ENCODE results near the gene ADGRV1.
"Not testable (repeated sequence)": the region's sequence is repeated elsewhere in the genome, so short reads cannot be mapped to it uniquely, and the experiment has no call there.

The ADGRV1 gene

DNA sequence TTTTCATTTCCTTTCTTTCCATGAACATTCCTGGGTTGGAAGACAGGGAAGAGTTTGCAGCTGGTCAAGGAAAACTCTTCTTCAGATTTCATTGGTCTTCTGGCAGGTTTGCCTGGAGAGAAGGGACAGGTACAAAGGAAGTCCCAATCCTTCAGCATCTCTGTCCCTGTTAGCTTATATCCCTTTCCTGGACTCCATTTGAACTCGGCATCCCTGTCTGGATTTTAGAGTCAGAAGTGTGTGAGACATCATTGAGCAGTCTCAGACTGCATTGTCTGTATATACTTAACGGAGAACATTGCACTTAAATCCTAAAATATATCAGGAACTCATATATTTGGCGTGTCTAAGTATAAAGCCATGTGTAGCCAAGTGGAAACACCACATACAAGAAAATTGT lies 54.9 kb downstream of the ADGRV1 start:
- Mint-ChIP-seq H3K27me3 (peaks cover 5% of the 10 kb centered on the region), H3K4me1 (no peaks in the 10 kb centered on the region), H3K9me3 (no peaks in the 10 kb centered on the region), H3K4me3 (no peak overlapping the region), H3K27ac (no peak overlapping the region), H3K36me3 (no peaks in the 10 kb centered on the region)

DNA sequence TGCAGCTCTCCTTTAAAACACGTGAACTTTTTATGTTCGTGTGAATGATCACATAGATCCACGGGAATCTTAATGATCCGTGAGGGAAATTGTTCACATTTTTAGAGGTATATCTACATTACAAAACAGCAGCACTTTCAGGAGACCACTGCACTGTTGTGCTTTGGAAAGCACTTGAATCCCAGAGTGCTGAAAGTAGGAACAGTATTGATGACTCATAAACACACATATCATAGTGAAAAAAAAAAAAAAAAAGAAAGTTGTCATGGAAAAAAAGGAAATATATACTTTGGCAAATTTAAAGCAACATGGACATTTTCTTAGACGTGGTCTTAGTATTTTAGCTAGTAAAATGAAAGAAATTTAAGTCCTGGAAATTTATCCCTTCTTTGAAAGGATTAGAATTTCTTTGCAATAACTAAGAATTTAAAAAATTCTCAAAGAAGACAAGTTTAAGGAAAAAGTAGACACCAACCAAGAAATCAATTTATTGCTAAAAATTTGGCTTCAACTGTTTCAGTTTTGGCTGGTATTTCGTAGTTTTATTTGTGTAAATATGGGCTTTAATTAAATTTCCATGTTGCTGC lies 55.4 kb downstream of the ADGRV1 start:
- Mint-ChIP-seq H3K9me3 (no peaks in the 10 kb centered on the region), H3K4me3 (no peak overlapping the region), H3K27me3 (peaks cover 5% of the 10 kb centered on the region), H3K27ac (no peak overlapping the region), H3K36me3 (no peaks in the 10 kb centered on the region), H3K4me1 (no peaks in the 10 kb centered on the region)

DNA sequence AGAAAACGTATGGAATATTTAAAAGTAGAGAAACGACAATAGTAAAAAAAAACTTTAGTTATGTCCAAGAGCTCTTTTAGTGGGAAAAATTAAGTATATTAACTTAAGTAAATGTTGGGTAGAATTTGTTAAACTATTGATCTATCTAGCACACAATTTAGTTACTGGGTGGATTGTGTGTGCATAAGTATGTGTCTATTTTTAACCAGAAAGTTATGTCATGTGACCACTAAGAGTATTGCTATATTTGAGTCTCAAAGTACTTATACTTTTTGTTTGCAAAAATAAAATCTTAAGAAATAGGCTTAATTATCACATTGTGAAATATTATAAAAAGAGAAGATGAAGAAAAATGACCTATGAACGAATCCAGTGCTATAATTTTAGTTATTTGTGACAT lies 56.8 kb downstream of the ADGRV1 start:
- H3K9me3 Mint-ChIP-seq = no peaks in the 10 kb centered on the region
- H3K4me1 Mint-ChIP-seq = no peaks in the 10 kb centered on the region
- H3K36me3 Mint-ChIP-seq = no peaks in the 10 kb centered on the region
- no peak overlapping the region for H3K27ac Mint-ChIP-seq
- H3K27me3 Mint-ChIP-seq = peaks cover 7% of the 10 kb centered on the region
- no peak overlapping the region for H3K4me3 Mint-ChIP-seq

DNA sequence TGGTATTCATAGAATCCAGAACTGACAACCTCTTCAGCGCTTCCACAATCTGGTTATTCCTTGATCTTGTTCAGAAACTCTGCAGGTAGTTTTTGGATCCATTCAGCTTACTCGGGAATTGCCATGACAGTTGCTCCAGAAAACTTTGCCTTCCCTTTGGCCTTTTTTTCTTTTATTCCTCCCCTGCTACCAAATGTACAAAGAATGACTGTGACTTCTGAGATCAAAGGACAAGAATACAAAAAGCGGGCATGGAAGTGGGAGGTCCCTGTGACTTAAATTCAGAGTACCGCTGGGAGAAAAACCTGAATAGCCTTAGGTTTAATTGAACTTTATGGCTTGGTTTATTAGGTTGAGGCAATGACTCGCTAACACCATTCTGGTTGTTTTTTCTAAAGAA lies 59.5 kb downstream of the ADGRV1 start:
- Mint-ChIP-seq H3K9me3 (no peaks in the 10 kb centered on the region), H3K27ac (no peak overlapping the region), H3K4me3 (no peak overlapping the region), H3K27me3 (peaks cover 3% of the 10 kb centered on the region), H3K4me1 (no peaks in the 10 kb centered on the region), H3K36me3 (no peaks in the 10 kb centered on the region)

DNA sequence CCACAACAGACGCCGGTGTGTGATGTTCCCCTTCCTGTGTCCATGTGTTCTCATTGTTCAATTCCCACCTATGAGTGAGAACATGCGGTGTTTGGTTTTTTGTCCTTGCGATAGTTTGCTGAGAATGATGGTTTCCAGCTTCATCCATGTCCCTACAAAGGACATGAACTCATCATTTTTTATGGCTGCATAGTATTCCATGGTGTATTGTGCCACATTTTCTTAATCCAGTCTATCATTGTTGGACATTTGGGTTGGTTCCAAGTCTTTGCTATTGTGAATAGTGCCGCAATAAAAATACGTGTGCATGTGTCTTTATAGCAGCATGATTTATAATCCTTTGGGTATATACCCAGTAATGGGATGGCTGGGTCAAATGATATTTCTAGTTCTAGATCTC lies 61.2 kb downstream of the ADGRV1 start:
- not testable (repeated sequence) for H3K27me3 Mint-ChIP-seq, H3K36me3 Mint-ChIP-seq, H3K4me1 Mint-ChIP-seq, H3K27ac Mint-ChIP-seq, H3K9me3 Mint-ChIP-seq, H3K4me3 Mint-ChIP-seq

DNA sequence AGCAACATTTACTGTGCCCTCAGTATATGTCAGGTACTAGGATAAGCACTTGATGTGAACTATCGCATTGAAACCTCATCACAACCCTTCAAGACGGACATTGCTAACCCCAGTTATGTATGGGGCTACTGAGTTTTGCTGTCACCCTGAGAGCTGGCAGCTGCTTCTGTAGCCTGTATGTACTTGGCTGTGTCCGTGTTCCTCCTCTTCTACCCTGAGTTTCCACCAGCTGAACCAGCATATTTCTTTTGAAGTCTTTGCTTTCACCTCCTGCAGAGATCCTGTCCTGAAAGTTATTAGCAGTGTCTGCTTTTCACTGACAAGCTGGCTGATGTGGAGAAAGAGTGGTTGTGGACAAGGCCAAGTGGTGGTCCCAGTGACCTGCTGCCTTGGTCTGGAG lies 63.3 kb downstream of the ADGRV1 start:
- no peaks in the 10 kb centered on the region for H3K36me3 Mint-ChIP-seq
- no peaks in the 10 kb centered on the region for H3K4me1 Mint-ChIP-seq
- H3K27ac Mint-ChIP-seq = no peak overlapping the region
- peaks cover 3% of the 10 kb centered on the region for H3K27me3 Mint-ChIP-seq
- H3K9me3 Mint-ChIP-seq = no peaks in the 10 kb centered on the region
- no peak overlapping the region for H3K4me3 Mint-ChIP-seq

DNA sequence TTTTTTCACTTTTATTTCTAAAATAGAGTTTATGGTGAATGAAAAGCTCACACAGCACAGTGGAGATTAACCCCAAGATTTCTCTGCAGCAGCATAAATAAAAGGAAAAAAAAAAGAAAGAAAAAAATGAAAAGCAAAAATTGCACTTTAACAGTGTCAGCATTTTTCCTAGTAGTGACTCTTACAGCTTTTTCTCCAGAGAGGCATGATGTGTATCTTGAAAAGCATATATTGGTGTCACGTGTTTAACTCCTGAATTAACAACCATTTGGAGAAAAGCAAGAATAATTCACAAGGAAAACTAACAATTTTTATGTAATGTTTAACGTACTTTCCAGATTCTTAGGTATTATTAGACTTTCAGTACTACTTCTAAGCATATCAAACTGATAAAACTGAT lies 67.9 kb downstream of the ADGRV1 start:
- Mint-ChIP-seq H3K36me3 (no peaks in the 10 kb centered on the region), H3K4me3 (no peak overlapping the region), H3K4me1 (no peaks in the 10 kb centered on the region), H3K27me3 (peaks cover 2% of the 10 kb centered on the region), H3K27ac (no peak overlapping the region), H3K9me3 (no peaks in the 10 kb centered on the region)

DNA sequence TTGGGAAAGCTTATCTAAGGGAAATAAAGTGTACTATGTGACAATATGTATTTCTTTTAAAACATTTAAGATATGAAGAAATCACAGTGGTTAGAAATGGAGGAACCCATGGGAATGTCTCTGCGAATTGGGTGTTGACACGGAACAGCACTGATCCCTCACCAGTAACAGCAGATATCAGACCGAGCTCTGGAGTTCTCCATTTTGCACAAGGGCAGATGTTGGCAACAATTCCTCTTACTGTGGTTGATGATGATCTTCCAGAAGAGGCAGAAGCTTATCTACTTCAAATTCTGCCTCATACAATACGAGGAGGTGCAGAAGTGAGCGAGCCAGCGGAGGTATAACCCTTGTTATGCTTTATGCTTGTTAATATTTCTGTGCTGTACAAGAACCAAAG lies 69.9 kb downstream of the ADGRV1 start:
- H3K36me3 Mint-ChIP-seq = no peaks in the 10 kb centered on the region
- no peaks in the 10 kb centered on the region for H3K9me3 Mint-ChIP-seq
- H3K27ac Mint-ChIP-seq = no peak overlapping the region
- no peaks in the 10 kb centered on the region for H3K4me1 Mint-ChIP-seq
- H3K4me3 Mint-ChIP-seq = no peak overlapping the region
- peaks cover 2% of the 10 kb centered on the region for H3K27me3 Mint-ChIP-seq

DNA sequence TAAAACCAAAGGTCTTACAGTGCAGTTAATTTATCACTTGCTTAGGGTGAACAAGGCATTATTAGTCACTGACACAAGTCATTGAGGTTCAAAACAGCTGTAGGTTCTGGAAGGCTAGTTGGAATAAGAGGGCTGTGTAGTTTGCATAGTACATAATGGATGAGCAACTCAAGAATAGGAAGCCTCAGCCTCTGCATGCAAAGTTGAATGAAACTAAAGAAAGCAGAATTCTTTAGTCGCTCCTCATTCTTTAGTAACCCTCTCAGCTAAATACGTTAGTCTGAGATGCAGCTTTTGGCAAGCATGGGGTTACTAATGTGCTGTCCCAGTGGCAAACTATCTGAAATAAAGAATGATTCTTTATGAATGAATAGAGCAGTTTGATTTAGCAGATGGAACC lies 74.2 kb downstream of the ADGRV1 start:
- H3K27me3 Mint-ChIP-seq = peaks cover 5% of the 10 kb centered on the region
- H3K9me3 Mint-ChIP-seq = no peaks in the 10 kb centered on the region
- no peaks in the 10 kb centered on the region for H3K4me1 Mint-ChIP-seq

DNA sequence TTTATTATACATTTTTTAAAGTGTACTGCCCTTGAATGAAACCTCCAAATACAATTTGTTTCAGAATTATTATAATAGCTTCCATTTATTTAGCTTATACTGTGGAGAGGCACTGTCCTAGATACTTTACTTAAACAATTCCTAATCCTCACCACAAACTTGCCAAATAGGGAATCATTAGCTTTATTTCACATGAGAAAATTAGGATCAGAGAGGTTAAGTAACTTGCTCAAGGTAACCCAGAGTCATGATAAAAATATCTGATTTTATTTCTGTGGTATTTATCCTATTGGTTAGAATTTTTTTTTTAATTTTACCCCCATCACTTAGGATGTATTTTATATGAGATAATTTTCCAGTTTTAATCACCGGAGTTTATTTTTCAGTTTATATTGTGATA lies 78.4 kb downstream of the ADGRV1 start:
- Mint-ChIP-seq H3K27ac (no peak overlapping the region), H3K4me1 (no peaks in the 10 kb centered on the region), H3K4me3 (no peak overlapping the region), H3K36me3 (no peaks in the 10 kb centered on the region), H3K27me3 (peaks cover 5% of the 10 kb centered on the region), H3K9me3 (no peaks in the 10 kb centered on the region)

More for the DNA sequence above, 74.2 kb downstream of the ADGRV1 start:
- Mint-ChIP-seq H3K27ac (no peak overlapping the region), H3K4me3 (no peak overlapping the region), H3K36me3 (no peaks in the 10 kb centered on the region)

DNA sequence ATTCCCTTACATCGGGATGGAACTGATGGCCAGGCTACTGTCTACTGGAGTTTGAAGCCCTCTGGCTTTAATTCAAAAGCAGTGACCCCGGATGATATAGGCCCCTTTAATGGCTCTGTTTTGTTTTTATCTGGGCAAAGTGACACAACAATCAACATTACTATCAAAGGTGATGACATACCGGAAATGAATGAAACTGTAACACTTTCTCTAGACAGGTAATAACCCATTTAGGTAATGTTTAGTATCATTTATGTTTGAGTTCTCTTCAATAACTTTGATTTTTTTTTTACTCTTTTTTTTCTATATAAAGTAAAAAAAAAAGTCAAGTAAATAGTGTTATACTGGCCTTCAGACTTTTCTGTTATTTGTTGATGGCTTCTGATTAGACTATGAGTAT lies 79.1 kb downstream of the ADGRV1 start:
- Mint-ChIP-seq H3K27me3 (peaks cover 5% of the 10 kb centered on the region), H3K27ac (no peak overlapping the region), H3K9me3 (no peaks in the 10 kb centered on the region)

DNA sequence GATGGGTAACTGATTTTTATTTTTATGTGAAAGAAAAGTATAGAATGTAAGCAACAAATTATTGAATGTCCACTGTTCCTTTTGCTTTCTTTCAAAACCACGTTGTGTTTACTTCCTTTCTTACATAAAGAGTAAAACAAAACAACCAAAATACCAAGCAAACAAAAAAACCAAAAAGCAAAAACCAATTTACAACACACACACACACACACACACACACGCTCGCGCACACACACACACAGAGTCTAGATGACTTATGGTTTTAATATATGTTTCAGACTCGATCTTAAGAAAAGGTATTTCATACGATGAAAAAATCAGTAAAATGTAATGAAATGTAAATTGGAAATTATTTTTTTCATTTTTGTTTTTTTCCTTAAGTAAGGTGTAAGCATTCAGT lies 80.3 kb downstream of the ADGRV1 start:
- H3K36me3 Mint-ChIP-seq = no peaks in the 10 kb centered on the region
- H3K9me3 Mint-ChIP-seq = no peaks in the 10 kb centered on the region
- H3K27me3 Mint-ChIP-seq = peaks cover 5% of the 10 kb centered on the region
- H3K4me3 Mint-ChIP-seq = no peak overlapping the region
- H3K27ac Mint-ChIP-seq = no peak overlapping the region
- H3K4me1 Mint-ChIP-seq = no peaks in the 10 kb centered on the region

More for the DNA sequence above, 79.1 kb downstream of the ADGRV1 start:
- no peak overlapping the region for H3K4me3 Mint-ChIP-seq
- no peaks in the 10 kb centered on the region for H3K4me1 Mint-ChIP-seq
- no peaks in the 10 kb centered on the region for H3K36me3 Mint-ChIP-seq

DNA sequence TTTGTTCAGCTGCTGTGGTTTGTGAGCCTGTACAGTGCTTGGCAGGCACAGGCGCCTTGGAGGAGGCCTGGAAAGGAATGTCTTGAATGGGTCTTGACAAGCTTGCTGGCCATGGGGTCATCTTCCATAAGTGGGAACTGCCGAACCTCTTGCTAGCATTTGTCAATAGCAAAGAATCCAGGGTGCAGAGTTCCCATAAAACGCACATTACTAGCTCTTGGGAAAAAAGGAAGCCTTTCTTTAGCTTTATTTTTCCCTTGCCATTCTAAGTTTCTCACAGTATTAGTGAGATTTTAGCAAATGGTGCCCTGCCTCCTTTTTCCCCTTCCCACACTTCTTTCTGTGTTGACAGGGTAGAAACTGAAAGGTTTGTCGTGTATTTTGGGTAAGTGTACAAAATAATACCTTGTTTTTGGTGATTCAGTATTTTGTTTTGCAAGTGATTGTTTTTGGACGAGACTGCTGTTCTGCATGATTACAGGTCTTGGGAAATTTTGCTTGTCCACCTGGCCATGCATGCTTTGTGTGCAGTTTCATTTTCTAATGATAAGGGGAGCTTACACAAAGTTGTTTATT lies 82.0 kb downstream of the ADGRV1 start:
- Mint-ChIP-seq H3K27ac (no peak overlapping the region), H3K27me3 (peaks cover 2% of the 10 kb centered on the region)

DNA sequence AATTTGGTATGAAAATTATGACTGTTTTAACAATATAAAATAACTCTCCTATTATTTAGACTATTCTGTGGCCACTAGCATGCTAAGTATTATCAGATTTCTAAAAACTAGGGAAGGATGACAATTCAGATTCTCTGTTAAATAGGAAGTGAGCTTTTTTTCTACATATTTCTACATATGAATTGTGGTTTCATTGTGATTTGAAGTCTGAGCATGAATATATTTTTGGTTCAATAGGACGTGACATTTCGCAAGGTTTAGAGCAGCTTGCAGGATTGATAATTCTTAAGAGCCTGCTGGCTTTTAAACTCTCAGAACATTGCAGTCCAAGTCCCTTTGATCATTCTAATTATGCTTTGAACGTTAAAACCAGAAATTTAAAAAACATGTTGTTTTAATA lies 82.9 kb downstream of the ADGRV1 start:
- no peaks in the 10 kb centered on the region for H3K4me1 Mint-ChIP-seq
- no peaks in the 10 kb centered on the region for H3K36me3 Mint-ChIP-seq
- H3K4me3 Mint-ChIP-seq = no peak overlapping the region
- H3K27me3 Mint-ChIP-seq = no peaks in the 10 kb centered on the region
- H3K9me3 Mint-ChIP-seq = no peaks in the 10 kb centered on the region
- H3K27ac Mint-ChIP-seq = no peak overlapping the region

More for the DNA sequence above, 82.0 kb downstream of the ADGRV1 start:
- H3K4me3 Mint-ChIP-seq = no peak overlapping the region
- no peaks in the 10 kb centered on the region for H3K9me3 Mint-ChIP-seq
- H3K36me3 Mint-ChIP-seq = no peaks in the 10 kb centered on the region
- H3K4me1 Mint-ChIP-seq = no peaks in the 10 kb centered on the region

DNA sequence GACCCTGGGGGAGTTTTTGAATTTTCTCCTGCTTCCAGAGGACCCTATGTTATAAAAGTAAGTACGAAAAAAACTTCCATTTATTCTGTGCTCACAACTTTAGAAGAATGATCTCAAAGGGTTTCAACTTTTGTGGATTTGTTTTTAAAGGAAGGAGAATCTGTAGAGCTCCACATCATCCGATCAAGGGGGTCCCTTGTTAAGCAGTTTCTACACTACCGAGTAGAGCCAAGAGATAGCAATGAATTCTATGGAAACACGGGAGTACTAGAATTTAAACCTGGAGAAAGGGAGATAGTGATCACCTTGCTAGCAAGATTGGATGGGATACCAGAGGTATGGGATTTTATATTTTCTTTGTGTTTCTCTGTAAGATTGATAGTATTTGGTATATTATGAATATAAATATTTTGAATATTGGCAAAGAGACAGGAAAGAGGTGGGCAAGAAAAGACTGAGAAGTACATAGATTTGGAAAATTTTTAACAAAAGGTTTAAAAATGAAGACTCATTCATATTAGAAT lies 84.2 kb downstream of the ADGRV1 start:
- Mint-ChIP-seq H3K36me3 (no peaks in the 10 kb centered on the region), H3K27me3 (no peaks in the 10 kb centered on the region), H3K4me3 (no peak overlapping the region), H3K4me1 (no peaks in the 10 kb centered on the region), H3K9me3 (no peaks in the 10 kb centered on the region), H3K27ac (no peak overlapping the region)

DNA sequence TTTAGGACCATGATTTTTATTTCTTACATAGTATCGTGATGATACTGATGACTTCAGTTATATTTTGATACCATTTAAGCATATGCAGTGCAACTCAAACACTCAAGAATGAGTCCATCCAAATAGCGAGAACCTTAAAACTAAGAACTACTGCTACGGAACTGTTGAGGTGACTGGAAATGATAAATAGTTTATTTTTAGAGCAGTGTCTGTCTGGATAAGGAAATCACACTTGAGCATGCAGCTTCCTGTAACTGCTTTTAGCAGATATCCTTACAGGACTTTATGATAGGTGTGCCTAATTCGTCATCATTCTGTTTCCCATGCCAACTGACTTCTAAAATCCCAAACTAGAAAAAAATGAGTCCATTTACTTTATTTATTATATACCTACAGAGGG lies 85.5 kb downstream of the ADGRV1 start:
- peaks cover 1% of the 10 kb centered on the region for H3K27me3 Mint-ChIP-seq
- H3K9me3 Mint-ChIP-seq = no peaks in the 10 kb centered on the region
- no peaks in the 10 kb centered on the region for H3K36me3 Mint-ChIP-seq
- H3K4me3 Mint-ChIP-seq = no peak overlapping the region
- no peaks in the 10 kb centered on the region for H3K4me1 Mint-ChIP-seq
- H3K27ac Mint-ChIP-seq = no peak overlapping the region
